Hematopoietic multipotent progenitor cell treated with erythropoietin and hydrocortisone succinate and interleukin-3 and kit ligand, for 6 days (in vitro differentiated cells): Measurements from ENCODE around the gene CRMP1.

Experiments
- DNase-seq: peaks from one replicate; pipeline ENCODE4 v3.0.0-alpha.2; 2015

The CRMP1 gene

DNA sequence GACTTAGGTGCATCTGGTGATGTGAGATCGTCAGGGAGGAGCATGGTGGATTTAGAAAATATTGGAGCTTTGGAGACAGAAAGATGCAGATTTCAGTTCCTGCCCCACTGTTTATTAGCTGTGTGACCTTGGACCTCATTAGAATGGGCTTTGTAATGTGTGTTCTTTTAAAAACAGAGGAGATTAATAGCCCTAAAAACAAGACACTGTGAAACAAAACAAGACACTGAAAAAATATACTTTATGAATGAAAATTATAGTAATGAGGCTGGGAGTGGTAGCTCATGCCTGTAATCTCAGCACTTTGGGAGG is 102.4 kb downstream of the CRMP1 start:
- no peak for DNase-seq

GRCh38 chr4:5789141-5789540 is 103.7 kb downstream of the CRMP1 start:
- no peak for DNase-seq

DNA sequence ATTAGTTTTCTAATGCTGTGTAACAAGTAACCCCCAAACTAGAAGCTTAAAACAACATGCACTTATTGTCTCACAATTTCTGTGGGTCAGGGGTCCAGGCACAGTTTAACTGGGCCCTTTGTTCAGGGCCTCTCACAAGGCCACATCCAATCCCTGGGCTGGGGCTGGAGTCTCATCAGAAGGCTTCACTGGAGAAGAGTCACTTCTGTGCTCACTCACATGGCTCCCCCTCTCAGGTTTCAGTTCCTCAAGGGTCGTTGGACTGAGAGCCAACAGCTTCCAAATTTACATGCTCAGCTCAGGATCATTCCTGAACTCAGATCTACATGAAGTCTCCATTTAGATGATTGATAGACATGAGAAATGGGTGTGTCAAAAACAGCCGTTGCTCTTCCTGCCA is 104.7 kb downstream of the CRMP1 start:
- DNase-seq = no peak

DNA sequence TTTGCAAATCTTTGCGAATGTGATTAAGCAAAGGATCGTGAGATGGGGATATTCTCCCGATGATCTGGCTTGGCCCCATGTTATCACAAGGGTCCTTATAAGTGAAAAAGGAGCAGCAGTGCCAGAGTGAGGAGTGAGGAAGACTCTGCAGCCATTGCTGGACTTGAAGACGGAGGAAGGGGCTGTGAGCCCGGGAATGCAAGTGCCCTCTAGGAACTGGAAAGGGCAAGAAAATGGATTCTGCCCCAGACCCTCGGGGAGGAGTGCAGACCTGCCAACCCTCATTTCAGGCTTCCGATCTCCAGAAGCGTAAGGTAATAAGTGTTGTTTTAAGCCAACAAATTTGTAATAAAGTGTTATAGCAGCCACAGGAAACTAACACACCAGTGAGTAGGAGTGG is 105.6 kb downstream of the CRMP1 start:
- no peak for DNase-seq

GRCh38 chr4:5785806-5786680 is 106.8 kb downstream of the CRMP1 start:
- DNase-seq = no peak

- DNase-seq = no peak
Observed at GRCh38 chr4:5784960-5785611, 107.8 kb downstream of the CRMP1 start.

- DNase-seq = no peak
Observed at GRCh38 chr4:5784021-5784420, 108.9 kb downstream of the CRMP1 start.

GRCh38 chr4:5783486-5783885 is 109.4 kb downstream of the CRMP1 start:
- no peak for DNase-seq

DNA sequence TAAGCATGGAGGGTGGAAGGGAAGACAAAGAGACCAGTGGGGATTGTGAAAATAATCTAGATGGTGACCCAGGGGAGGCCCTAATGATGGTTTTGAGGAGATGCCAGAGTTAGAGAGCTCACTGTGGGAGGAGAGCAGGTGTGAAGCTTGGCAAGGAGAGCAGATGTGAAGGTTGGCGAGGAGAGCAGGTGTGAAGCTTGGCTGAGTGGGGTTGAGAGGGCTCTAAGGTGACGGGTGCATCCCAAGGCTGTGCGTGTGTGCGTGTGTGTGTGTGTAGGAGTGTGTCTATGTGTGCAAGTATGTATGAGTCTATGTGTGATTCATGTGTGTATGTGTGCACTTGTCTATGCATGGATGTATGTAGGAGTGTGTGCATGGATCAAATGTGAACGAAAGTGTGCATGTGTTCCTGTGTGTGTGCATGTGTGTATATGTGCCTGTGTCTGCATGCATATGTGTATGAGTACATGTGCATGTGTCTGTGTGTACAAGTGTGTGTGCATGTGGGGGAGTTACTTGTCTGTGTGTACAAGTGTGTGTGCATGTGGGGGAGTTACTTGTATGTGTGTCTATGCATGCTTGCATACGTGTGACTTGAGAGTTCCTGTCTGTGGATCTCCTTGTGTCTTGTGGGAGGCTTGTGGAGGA is 109.9 kb downstream of the CRMP1 start:
- DNase-seq = no peak

- DNase-seq = no peak
Observed at GRCh38 chr4:5781691-5782090, 111.2 kb downstream of the CRMP1 start.

- DNase-seq = no peak
Observed at GRCh38 chr4:5780831-5781480, 111.9 kb downstream of the CRMP1 start.

- no peak for DNase-seq
Observed at GRCh38 chr4:5776510-5776909, 116.4 kb downstream of the CRMP1 start.

- DNase-seq = no peak
Observed at GRCh38 chr4:5774416-5775036, 118.4 kb downstream of the CRMP1 start.

DNA sequence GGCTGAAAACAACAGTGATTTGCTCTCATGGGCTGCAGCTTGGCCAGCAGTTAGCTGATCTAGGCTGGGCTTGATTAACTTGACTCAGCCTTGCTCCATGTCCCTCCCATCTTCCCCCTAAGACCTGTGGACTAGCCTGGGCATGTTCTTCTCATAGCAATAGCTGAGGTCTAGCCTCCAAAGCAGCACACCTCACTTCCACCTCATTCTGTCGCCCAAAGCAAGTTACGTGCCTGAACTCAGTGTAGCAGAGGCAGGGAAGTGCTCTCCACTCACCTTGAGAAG is 119.7 kb downstream of the CRMP1 start:
- DNase-seq = no peak

DNA sequence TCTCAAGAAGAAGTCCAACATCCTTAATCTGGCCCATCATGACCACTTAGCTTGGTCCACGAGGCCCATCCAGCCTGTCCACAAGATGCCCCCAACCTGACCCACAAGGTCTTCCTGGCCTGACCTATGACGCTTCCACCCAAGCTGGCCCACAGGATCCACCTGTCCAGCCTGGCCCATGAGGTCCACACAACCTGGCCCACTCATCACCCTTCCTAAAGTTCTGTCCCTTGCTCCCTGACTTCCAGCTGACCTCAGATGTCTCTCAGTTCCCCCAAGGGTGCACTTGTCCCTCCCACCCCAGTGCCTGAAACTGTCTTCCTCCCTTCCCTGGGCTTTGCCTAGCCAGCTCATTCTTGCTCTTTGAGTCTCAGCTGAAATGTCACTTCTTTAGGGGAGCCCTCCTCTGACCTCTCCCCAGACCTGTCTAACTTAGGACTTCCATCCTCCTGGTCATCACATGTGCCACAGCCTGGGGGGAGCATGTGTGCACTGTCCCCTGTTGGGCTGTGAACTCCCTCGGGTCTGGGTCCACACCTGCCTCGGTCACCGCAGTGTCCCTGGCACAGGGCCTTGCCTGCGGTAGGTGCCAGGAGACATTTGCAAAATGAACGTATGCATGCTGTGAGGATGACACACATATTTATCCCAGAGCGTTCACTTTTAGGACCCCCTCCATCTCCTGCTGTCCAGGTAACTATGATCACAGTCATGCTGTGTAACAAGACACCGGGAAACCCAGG is 120.2 kb downstream of the CRMP1 start:
- no peak for DNase-seq
